ENCODE measurements around the gene ZBTB17.

Gene ZBTB17

GRCh38 chr1:15892857-15893599 lies 82.9 kb downstream of the ZBTB17 start:
- DNase-seq (ENCODE audit: low spot score) = peak; percentile 33
